ENCODE data around the gene PPP2R1A. TPM values are rescaled to one million over a fixed set of nuclear protein-coding genes. Genes with fewer than 3 reads are reported as not detected.

The PPP2R1A gene
- total and polyA plus RNA-seq, 2 donors (not counting 3 experiments of a cell fraction or from before 2014, with no cell fraction given): 221 to 253 TPM

DNA sequence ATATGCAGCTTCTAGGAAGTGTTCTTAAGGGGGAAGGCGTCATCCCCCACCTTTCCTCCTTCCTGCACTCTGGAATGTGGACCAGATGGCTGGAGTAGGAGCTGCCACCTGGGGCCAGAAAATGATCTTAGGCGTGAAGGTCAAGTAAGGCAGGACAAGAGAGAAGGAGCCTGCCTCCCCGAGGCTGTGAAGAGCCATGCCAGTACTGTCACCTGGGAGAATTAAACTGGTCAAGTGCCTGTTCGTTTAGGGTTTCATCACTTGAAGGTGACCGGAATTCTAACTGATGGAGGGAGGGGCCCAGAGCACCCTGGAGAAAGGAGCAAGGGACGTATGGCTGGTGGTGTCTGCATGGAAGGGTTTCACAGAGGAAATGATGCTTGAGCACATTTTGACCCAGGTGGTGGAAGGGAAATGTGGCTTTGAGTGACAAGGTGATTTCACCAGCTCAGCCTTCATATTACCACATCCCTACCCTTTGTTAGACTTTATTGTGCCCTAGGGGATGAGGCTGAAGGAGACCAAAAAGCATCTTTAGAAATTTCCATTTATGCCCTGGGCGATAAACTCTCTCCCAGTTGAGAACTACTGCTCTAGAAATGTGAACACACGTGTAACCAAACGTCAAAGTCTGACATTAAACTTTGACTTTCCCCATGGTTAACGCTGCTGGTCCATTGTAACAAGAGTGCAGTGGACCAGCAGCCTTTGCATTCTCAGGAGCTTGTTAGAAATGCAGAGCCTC, 37.5 kb downstream of the PPP2R1A start:
- H3K4me1 ChIP-seq (ENCODE audit: control insufficient read depth, extremely low read depth, insufficient read depth, low read length): no peaks in the 10 kb centered on the region
- intact Hi-C loops (cut with micrococcal nuclease): no loop called here
- H3K4me3 ChIP-seq (replicated peaks in 1 of 3; ENCODE audit: insufficient read depth in 1 of 3, low read depth in 1 of 3, low read length in 3 of 3): no peak overlapping the region
- no TSS peak for BruUV-seq (replicated peaks)
- H3K9me3 ChIP-seq (replicated peaks; ENCODE audit: control insufficient read depth, insufficient read depth, low read length): no peaks in the 10 kb centered on the region
- ChIA-PET POLR2A (no interaction called here), CTCF (no interaction called here)
- no peak overlapping the region for H3K4me2 ChIP-seq (ENCODE audit: insufficient read depth, low read length)
- H3K9me1 ChIP-seq (replicated peaks; ENCODE audit: control insufficient read depth, extremely low read depth, insufficient read depth, low read length): no peaks in the 10 kb centered on the region
- no peak overlapping the region for H2AFZ ChIP-seq (ENCODE audit: low read depth, low read length)
- H3K27ac ChIP-seq (ENCODE audit: insufficient read depth, low read depth, low read length): no peak overlapping the region
- DNase-seq (ENCODE audit: low read depth, low spot score): no peak
- peaks cover 20 to 33% of the 10 kb centered on the region in 2 experiments for H3K36me3 ChIP-seq (ENCODE audit: control insufficient read depth in 2 of 2, extremely low read depth in 1 of 2, insufficient read depth in 2 of 2, low read length in 2 of 2)
- H3K27me3 ChIP-seq (ENCODE audit: control insufficient read depth in 2 of 2, insufficient read depth in 2 of 2, low read length in 2 of 2): no peaks in the 10 kb centered on the region
- no peak for FAIRE-seq
- no peaks in the 10 kb centered on the region for H4K20me1 ChIP-seq (replicated peaks; ENCODE audit: control insufficient read depth, extremely low read depth, insufficient read depth, low read length)
- no peak for TF ChIP-seq FOS (IDR thresholded peaks at IDR 0.05; ENCODE audit: borderline replicate concordance, insufficient read depth, low read length)
- no peak for TF ChIP-seq GATA2 (IDR thresholded peaks at IDR 0.05; ENCODE audit: insufficient read depth, insufficient read length, low read depth, low read length)
- TF ChIP-seq MYC (IDR thresholded peaks at IDR 0.05; ENCODE audit: low read depth, low read length): no peak
- no peak for TF ChIP-seq CTCF (IDR thresholded peaks at IDR 0.05; ENCODE audit: extremely low read depth in 1 of 2, insufficient read depth in 1 of 2, low read depth in 1 of 2, low read length in 2 of 2)
- no peak for TF ChIP-seq POLR2A (IDR thresholded peaks at IDR 0.05; ENCODE audit: low read depth, low read length)
- no peak for TF ChIP-seq EZH2 (IDR thresholded peaks at IDR 0.05; ENCODE audit: borderline replicate concordance, low read depth, low read length, severe bottlenecking)
- no peak for TF ChIP-seq MAX (IDR thresholded peaks at IDR 0.05; ENCODE audit: insufficient read depth, insufficient read length)
- TF ChIP-seq POLR2AphosphoS5 (IDR thresholded peaks at IDR 0.05; ENCODE audit: insufficient read depth, low read depth, low read length): no peak
- no peak for TF ChIP-seq JUN (IDR thresholded peaks at IDR 0.05; ENCODE audit: borderline replicate concordance, insufficient read depth, insufficient read length, low read depth)
- no peaks in the 10 kb centered on the region for H3K79me2 ChIP-seq (ENCODE audit: control insufficient read depth, insufficient read depth, low read length)
- dilution Hi-C loops (cut with MboI; ENCODE audit: extremely low pct_ligation_motif_present, low sequenced_read_pairs): no loop called here
- no peak overlapping the region for H3K9ac ChIP-seq (replicated peaks; ENCODE audit: extremely low read depth, insufficient read depth, low read length)
